GM18868 (cell line): ENCODE results near the gene SPIRE2.
"Not testable (repeated sequence)": the region's sequence is repeated elsewhere in the genome, so short reads cannot be mapped to it uniquely, and the experiment has no call there.

Source experiments
- ATAC-seq: cut with Tn5 transposase; IDR thresholded peaks from one replicate; pipeline ENCODE4 v1.9.1; 2021; ENCODE audit warnings: mild to moderate bottlenecking, moderate library complexity; ENCODE audit not compliant: unreplicated experiment

The SPIRE2 gene

DNA sequence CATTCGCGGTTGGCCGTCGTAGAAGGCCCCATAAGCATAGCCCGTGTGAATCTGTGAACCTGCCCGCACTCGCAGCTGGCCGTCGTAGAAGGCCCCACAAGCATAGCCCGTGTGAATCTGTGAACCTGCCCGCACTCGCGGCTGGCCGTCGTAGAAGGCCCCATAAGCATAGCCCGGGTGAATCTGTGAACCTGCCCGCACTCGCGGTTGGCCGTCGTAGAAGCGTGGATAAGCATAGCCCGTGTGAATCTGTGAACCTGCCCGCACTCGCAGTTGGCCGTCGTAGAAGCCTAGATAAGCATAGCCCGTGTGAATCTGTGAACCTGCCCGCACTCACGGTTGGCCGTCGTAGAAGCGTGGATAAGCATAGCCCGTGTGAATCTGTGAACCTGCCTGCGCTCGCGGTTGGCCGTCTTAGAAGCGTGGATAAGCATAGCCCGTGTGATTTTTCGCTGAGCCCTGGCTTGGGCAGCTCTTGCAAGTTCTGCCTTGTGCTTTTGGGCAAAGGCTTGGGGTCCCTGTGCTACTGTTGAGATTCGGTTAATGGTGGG, 6.6 kb downstream of the SPIRE2 start:
- not testable (repeated sequence) for ATAC-seq

DNA sequence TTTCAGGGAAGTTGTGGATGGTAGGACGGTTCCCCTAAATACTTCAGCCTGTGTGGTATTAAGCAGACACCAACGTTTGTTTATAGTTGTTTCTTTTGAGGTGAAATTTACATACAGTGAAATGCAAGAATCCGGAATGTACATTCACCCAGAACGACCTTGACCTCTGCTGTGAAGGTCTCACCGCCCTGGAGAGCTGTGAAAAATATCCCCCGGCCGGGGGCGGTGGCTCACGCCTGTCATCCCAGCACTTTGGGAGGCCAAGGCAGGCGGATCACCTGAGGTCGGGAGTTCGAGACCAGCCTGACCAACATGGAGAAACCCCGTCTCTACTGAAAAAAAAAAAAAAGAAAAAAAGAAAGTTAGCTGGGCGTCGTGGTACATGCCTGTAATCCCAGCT, 8.2 kb downstream of the SPIRE2 start:
- ATAC-seq: not testable (repeated sequence)

DNA sequence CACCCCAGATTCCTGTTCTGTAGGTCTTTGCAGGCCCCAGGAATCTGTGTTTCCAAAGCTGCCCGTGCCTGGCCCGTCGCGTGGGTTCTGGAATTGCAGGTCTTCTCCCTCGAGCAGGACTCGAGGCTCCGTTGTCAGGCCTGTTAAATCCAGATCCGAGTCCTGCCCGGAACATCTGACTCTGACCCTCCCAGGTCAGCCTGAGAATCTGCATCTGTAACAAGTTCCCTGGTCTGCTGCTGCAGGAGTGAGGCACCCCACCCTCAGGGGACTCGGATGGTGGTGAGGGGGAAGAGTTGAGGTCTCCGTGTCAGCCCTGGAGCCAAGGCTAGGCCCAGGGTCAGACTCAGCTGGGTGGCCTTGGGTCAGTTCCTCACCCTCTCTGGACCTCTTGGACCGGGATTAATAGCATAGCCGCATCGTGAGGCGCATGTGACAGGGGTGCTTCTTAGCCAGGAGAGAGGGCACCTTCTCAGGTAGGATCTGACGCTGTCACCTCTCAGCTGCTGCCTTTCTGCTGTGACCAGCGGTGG, 8.8 kb downstream of the SPIRE2 start:
- ATAC-seq: no peak

DNA sequence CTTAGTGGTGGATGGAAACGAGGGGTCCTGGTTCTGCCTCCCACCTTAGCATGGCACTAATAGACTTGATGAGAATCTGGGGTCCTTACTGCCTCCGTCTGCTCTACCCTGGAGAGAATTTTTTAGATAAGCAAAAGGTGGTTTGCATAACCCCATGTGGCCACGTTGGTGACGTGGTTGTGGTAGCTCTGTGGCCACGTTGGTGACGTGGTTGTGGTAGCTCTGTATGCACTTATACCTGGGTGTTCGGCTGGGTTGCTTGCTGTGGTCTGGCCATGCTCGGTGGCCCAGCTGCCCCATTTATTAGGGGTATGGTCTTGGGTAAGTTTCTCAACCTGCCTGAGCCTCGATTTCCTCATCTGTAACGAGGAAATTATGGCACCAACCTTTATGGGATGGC, 13.0 kb downstream of the SPIRE2 start:
- ATAC-seq: no peak

DNA sequence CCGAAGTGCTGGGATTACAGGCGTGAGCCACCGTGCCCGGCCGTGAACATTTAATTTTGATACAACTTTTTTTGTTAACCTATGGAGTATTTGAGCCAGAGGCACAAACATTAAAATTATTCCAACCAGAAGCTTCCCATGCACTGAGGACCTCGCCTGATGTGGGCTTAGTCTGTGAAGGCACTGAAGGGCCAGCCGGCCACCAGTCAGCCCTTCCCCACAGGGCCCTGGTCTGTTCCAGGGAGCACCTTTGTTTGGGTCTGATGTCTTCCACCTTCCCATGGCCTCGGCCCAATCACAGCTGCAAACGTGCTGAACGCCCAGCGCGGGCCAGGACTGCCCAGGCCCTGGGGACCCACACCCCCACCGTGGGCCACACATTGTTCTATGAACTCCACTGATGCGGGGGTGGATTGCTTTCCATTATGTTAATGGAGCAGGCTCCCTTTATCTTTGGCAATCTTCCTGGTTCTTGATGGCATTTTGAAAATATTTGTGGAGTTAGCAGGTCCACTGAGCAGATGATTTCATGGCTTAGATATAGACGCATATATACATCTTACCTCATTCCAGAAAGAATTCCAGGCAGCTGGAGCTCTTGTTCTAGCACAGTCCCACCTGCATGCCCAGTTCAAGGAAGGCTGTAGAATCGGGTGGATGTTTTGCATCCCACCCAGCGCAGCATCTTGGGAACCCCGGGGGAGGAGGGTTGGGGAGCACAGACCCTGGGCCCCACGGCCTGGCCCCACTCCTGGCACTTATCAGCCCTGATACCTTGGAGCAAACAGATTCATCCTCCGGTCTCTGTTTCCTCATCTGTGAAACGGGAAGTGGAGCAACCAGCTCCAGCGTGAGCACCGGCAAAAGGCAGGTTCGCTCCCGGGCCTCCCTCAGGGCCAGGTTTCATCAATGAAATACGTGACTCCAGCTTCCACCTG, 14.5 kb downstream of the SPIRE2 start:
- no peak for ATAC-seq

DNA sequence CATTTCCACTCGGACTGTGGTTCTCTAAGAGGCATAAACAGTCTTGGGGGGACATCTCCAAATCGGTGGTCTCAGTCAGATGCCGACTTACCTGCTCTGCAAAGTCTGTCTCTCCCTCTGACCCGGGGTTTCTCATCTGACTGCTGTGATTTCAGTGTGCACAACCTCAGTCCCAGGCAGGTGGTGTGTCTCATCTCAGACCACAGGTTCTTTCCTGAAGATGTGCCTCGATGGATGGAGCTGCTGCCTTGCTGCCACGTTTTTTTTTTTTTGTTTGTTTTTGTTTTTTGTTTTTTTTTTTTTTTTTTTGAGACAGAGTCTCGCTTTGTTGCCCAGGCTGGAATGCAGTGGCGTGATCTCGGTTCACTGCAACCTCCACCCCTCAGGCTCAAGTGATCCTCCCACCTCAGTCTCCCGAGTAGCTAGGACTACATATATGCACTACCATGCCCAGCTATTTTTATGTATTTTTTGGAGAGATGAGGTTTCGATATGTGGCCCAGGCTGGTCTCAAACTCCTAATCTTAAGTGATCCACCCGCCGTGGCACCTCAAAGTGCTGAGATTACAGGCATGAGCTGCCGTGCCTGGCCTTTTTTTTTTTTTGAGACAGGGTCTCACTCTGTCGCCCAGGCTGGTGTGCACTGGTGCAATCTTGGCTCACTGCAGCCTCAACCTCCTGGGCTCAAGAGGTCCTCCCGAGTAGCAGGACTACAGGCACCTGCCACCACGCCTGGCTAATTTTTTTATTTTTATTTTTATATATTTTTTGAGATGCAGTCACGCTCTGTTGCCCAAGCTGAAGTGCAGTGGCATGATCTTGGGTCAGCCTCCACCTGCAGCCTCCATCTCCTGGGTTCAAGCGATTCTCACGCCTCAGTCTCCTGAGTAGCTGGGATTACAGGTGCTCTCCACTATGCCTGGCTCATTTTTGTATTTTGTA, 15.4 kb downstream of the SPIRE2 start:
- ATAC-seq: no peak

DNA sequence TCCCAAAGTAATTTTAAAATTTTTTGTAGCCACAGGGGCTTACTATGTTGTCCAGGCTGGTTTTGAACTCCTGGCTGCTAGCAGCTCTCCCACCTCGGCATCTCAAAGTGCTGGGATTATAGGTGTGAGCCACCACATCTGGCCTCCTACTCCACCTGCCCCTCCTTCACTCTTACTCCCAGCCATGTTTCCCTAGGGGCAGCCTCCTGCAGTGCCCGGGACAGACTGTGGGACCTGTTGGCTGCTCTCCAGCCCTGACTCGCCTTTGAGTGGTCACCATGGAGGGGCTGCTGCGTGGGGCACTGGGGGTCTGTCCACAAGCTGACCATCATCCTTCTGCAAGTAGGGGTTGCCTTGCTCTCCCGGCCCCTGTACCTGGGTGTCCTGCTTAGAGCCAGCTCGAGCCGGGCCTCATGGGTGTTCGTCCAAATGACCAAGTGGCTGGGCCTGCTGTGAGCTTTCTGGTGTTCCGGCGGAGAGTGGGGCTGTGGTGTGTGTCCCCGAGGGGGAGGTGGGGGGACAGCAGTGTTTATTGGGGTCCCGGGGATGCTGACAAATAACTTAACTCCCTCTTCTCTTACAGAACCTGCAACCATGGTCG, 16.6 kb downstream of the SPIRE2 start:
- no peak for ATAC-seq

DNA sequence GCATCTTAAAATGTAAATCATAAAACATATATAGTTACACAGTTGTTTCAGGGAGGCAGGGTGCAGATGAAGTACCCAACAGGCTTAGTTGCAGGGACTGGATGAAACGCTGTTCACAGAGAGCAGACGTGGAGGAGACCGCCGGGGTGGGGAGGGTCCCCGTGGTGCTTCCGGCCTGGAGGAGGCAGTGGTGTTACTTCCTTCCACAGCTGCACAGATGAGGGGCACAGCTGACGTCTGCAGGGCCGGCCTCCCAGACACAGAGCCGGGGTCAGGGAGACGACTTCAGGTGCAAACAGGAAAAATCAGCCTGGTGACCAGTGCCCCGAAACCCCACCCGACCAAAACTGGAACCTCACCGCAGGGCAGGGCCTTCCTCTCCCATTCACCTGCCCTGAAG, 17.1 kb downstream of the SPIRE2 start:
- ATAC-seq: no peak

DNA sequence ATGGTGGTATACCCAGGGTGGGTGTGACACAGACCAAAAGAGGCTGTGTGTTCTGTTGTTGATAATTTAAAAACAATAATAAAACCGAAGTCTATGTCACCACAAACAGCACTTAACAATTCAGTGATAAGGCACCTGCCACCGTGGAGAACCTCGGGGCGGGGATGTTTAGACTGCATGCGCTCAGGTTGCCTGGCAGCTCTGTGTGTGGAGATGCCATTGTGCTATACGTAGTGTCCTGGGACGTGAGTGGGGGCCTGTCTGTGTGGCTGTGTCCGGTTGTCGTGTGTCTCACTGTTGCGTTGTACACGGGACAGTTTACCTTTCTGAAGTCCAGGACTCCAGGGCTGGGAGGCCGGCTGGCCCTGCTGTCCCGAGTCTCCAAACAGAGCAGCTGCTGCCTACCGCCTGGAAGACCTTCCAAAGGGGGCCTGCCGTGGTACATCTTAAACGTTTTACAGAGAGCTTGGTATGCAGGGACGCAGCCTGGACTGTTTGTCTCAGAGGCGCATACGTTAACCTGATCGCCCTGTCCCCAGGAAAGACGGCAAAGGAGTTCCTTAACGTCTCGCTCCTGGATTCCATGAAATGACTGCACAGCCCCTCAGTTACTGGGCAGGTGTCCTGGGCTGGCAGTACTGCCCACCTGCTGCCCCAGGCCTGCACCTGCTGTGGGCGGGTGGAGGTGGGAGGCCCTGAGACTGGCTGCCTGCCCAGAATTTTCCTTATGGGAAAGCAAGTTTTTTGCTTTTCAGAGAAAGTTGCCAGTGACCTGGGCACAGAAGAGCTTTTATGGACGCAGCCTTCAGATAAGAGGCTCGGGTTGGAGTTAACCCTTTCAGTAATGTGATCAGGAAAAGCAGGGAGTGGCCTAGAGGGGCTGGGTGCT, 19.0 kb downstream of the SPIRE2 start:
- no peak for ATAC-seq

DNA sequence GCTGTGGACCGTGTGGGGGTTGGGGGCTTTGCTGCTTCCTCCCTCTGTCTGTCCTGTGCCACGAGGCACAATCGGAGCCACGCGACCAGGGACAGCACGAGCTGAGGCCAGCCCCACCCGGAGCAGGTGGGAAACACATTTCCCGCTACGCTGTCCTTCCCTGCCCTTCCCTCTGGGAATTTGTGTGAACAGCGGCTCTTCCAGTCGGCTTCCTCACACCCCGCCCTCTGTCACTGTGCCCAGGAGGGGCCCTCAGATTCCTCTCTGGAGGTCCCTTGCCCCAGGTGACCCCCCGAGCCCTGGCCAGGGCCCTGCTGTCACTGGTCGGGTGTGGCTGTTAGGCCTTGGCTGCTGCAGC, 19.6 kb downstream of the SPIRE2 start:
- no peak for ATAC-seq

DNA sequence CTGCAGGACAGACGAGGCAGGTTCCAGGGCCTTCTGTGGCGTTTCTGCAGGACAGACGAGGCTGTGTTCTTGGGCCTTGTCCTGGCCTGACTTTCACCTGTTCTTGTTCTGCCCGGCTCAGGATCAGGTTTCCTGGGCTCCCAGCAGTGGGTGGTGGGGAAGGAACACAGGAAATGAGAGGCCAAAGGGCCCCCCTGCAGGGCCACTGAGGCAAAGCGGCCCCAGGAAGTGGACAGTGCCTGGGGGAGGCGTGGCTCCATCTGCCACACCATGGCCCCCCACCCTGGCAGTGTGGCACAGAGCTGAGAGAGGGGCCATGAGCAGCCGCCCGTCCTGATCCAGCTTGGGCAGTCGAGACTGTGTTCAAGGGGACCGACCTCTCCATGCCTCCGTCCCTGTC, 20.7 kb downstream of the SPIRE2 start:
- no peak for ATAC-seq

DNA sequence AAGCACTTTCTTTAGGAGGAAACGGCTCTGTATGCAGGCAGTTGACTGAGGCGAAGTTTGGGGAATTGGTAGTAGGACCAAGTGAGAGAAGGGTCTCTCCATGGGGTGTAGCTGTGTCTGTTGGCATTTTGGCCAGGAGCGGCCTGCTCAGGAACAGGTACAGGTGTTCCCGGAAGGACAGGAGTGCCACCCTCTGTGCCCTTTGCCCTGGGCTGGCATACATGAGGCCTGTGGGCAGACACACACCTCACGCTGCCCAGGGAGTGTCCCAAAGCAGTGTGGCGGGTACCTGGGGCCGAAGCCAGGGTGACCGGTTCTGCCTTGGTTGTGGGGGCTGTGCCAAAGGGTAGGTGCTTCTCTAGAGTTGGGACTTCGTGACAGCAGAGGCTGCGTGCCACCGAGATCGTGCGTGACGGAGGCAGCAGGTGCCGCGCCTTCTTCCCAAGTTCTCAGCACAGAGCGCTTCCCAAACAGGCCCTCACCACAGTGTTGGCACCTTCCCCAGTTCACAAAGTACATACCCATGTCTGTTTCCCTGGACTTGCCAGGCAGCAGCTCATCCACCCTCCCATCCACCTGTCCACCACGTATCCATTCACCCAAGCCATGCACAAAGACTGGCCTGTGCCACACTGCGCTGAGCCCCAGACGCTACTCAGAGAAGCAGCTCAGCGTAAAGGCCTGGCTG, 25.2 kb downstream of the SPIRE2 start:
- ATAC-seq: no peak

DNA sequence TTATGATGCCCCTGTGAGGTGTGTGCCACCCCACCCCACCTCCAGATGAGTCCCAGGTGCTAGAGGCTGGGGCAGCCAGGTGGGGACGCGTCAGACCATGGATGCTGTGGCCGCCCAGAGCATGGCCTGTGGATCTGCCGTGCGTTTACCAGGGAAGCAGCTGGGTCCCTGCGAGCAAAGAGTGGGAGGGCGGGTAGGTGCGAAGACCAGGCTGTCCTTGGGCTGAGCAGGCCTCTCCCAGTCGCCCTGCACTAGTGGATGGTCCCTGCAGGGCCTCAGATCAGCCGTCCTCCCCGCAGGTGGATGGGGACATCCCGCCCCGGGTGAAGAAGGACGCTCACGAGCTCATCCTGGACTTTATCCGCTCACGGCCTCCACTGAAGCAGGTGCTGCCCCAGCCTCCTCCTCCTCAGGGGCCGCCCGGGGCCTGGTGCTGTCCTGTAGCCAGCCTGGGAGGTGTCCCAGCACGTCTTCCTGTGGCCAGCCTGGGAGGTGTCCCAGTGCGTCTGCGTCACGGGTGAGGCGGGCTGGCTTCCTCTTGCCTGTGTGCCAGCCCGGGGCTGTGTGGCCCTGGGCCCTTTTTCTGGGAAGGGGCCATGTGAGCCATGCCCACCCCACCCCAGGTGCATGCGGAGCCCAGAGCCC, 27.1 kb downstream of the SPIRE2 start:
- ATAC-seq: no peak

DNA sequence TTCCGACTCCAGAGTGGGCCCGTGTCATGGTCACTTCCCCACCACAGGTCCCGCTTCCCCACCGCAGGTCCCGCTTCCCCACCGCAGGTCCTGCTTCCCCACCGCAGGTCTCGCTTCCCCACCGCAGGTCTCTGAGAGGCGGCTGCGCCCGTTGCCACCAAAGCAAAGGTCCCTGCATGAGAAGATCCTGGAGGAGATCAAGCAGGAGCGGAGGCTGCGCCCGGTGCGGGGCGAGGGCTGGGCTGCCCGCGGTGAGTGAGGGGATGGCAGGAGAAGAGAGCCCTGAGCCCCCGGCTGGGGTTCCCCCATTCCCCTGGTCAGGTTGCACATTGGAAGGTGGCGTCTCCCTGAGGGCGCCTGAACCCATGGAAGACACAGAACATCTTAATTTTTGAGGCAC, 27.7 kb downstream of the SPIRE2 start:
- ATAC-seq: no peak

DNA sequence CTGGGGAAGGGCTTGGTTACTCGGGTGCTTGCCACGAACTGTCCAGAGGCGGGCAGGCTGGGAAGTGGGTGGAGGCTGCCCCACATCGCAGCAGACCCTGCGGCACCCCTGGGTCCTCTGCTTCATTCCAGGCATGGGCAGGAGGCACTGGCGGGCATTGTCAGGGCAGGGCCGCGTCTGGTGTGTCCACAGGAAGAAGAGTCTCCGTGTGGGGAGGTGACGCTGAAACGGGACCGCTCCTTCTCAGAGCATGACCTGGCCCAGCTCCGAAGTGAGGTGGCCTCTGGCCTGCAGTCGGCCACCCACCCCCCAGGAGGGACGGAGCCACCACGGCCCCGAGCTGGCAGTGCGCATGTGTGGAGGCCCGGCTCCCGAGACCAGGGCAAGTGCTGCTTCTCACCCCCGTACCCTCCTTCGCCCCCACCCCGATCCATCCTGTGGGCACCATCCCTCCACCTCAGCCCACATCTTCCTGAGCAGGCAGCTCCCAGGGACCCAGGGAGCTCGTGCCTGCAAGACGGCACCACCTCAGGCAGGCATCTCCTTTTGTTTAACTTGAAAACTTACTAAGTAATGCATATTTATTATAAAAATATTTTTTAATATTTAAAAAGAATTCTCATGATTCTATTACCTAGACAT, 30.8 kb downstream of the SPIRE2 start:
- ATAC-seq: no peak

DNA sequence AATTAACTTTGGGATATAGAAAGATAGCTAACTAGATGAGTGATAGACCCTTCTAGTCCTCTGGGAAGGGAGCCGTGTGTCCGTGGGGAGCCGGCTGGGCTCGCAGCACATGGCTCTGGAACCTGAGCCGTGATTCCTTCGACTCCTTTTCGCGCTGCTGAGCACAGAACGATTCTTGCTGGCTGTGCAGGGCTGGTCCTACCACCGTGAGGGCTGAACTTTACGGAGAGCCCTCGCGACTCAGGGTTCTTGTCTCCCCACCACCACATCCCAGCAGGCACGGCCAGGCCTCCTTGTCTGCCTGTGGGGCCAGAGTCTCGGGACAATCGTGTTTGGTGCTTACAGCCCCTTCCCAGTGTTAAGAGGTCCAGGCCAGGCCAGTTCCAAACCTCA, 31.3 kb downstream of the SPIRE2 start:
- no peak for ATAC-seq

DNA sequence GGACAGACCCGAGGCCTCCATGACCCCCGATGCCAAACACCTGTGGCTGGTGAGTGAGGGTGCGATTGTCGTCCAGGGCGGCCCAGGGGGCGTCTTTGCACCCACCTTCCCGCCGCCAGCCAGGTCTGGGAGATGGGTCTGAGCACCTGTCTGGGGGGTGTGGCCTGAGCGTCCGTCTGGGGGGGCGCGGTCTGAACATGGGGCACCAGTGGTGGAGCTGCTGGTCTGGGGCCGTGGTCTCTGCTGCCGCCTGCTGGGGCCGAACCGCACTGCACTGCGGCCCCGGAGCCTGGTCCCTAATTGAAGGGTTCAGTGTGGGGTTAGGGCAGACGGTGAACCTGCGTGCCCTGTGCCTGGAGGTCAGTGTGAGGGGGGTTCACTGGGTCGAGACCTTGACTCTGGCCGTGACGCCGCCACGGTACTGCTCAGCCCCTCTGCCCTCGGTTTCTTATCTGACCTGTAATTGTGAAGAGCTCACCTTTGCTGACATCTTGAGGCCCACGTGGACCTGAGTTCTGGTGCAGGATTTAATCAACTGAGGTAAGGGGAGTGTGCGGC, 32.6 kb downstream of the SPIRE2 start:
- no peak for ATAC-seq

DNA sequence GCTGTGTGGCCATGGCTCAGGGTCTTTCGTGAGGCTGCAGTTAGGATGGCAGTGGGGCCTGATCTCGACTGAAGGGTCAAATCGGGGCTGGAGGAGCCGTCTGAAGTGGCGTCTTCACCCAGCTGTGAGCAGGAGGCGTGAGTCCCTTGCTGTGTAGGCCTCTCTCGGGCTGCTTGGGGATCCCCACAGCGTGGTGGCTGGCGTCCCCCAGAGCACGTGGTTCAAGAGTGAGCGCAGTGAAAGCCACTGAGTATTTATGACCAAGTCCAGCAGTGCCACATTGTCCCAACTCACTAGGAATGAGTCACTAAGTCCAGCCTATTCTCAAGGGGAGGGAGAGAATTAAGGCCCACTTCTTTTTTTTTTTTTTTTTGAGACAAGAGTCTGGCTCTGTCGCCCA, 33.4 kb downstream of the SPIRE2 start:
- ATAC-seq: no peak
